Body of pancreas (tissue), 4 donors: ENCODE data around the gene C5orf24. TPM values are rescaled to one million over a fixed set of nuclear protein-coding genes. Genes with fewer than 3 reads are reported as not detected.

ENCODE experiments used
- ATAC-seq: fragments of 150-250 bp; one replicate; pipeline ENCODE4 v1.9.1; 2016
- DNase-seq, 4 donors: peaks; one replicate each; pipeline ENCODE4 v3.0.0-alpha.2; 2019
- H3K27ac ChIP-seq, 4 donors: fragments of 200-600 bp; sonication (generic); 1 replicate in 3 of 4; 2 replicates in 1 of 4; pipeline versions ENCODE4 v1.5.1 to v1.6.1; 2016 to 2019; ENCODE audit warnings: mild to moderate bottlenecking in 1 of 4, mixed read lengths in 1 of 4, moderate library complexity in 1 of 4
- H3K27me3 ChIP-seq, 2 donors: fragments of 200-600 bp; sonication (generic); one replicate each; pipeline ENCODE4 v1.6.0; 2016; ENCODE audit warnings: mild to moderate bottlenecking in 1 of 2
- H3K36me3 ChIP-seq, 2 donors: fragments of 200-600 bp; sonication (generic); replicated peaks in 1 of 2; 2 replicates each; pipeline ENCODE4 v1.5.1; 2016; ENCODE audit warnings: low read depth in 2 of 2; ENCODE audit not compliant: insufficient read depth in 1 of 2
- H3K4me1 ChIP-seq: fragments of 200-600 bp; sonication (generic); one replicate; pipeline ENCODE4 v1.6.0; 2016
- H3K4me3 ChIP-seq, 2 donors: fragments of 200-600 bp; sonication (generic); 1 replicate in 1 of 2; 2 replicates in 1 of 2; pipeline ENCODE4 v1.5.1; 2016 to 2019
- H3K9me3 ChIP-seq, 3 donors: fragments of 200-600 bp; sonication (generic); 1 replicate in 2 of 3; 2 replicates in 1 of 3; pipeline ENCODE4 v1.5.1; 2016
- POLR2A ChIP-seq, 3 donors: fragments of 450-650 bp; IDR thresholded peaks; one replicate each; pipeline ENCODE4 v1.6.1; 2016; ENCODE audit warnings: antibody characterized with exemption in 3 of 3, mild to moderate bottlenecking in 2 of 3
- WGBS, 2 donors: methylation state at CpG; one replicate each; pipeline ENCODE4 v1.1.5; 2017; 5-methylcytosine and 5-hydroxymethylcytosine counted together
- intact Hi-C: fragments of 100-400 bp; cut with DNase I; formaldehyde crosslinking; loops from one replicate; pipeline ENCODE4 v1.15.1; 2023
- total RNA-seq, 2 donors: library from RNA; depleted of rRNA; stranded (reverse); fragments of >200 nt; gene quantifications; one replicate each; pipeline ENCODE4 v1.1.0, GENCODE V29; 2016
- TF ChIP-seq, protein P1 (sequence below), 7 experiments: fragments of 450-650 bp in 4 of 7; fragments of 200-600 bp in 3 of 7; sonication (generic) in 3 of 7; IDR thresholded peaks; one replicate each; pipeline ENCODE4 v1.5.1; 2016 to 2019; ENCODE audit warnings: antibody characterized with exemption in 7 of 7

The C5orf24 gene
- total RNA-seq, 2 donors from 2014 or later: 15.3 to 20.1 TPM

DNA sequence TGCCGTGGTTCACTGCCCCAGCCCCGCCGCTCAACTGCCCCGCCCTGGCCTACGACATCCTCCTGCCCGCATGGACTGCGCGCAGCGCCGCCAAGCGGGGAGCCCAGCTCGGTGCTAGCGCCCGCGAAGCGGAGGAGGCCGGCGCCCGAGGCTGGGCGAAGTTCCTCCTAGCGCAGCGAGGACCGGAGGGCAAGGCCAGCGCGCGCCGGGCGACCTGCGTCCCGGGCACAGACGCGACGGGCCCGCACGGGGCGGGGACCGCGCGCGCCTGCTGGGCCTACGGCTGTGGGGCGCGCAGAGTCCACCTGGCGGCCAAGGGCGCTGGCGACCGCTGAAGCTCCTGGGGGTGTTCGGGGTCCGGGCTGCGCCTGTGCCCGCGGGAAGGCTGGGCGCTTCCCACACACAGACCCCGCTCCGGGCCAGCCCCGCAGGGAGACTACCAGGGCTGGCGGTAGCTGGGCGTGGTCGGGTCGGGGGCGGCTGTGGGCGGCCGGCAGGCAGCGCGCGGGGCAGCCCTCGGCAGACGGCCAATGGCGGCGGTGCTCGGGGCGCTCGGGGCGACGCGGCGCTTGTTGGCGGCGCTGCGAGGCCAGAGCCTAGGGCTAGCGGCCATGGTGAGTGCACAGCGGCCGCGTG, 59.0 kb downstream of the C5orf24 start, which contains the start of gene PCBD2:
Gene PCBD2 (plus strand): TSS at position 522 of the 636 bp plus-strand sequence. CDS start 9 bp downstream, at position 531.
- H3K27ac ChIP-seq: peak within 1 kb of the TSS; percentile 95 to 99 (median 97)
- no peaks in the 10 kb centered on the region for H3K36me3 ChIP-seq
- TF ChIP-seq POLR2A (IDR thresholded peaks at IDR 0.05): peak; percentile 56 to 70 (median 61)
- TF ChIP-seq, protein P1, sequence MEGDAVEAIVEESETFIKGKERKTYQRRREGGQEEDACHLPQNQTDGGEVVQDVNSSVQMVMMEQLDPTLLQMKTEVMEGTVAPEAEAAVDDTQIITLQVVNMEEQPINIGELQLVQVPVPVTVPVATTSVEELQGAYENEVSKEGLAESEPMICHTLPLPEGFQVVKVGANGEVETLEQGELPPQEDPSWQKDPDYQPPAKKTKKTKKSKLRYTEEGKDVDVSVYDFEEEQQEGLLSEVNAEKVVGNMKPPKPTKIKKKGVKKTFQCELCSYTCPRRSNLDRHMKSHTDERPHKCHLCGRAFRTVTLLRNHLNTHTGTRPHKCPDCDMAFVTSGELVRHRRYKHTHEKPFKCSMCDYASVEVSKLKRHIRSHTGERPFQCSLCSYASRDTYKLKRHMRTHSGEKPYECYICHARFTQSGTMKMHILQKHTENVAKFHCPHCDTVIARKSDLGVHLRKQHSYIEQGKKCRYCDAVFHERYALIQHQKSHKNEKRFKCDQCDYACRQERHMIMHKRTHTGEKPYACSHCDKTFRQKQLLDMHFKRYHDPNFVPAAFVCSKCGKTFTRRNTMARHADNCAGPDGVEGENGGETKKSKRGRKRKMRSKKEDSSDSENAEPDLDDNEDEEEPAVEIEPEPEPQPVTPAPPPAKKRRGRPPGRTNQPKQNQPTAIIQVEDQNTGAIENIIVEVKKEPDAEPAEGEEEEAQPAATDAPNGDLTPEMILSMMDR (IDR thresholded peaks at IDR 0.05): peak; percentile 85 to 98 (median 92)
- H3K27me3 ChIP-seq: no peaks in the 10 kb centered on the region
- 0% methylated on average over 70 of the region's 84 CpGs; no CpG with 5 or more reads in 1 of the 2 donors for WGBS, 2 donors
- H3K9me3 ChIP-seq: no peaks in the 10 kb centered on the region
- peak; percentile 92 to 93 (median 92) for DNase-seq
- peak; percentile 87 for ATAC-seq
- H3K4me1 ChIP-seq: peaks cover 6% of the 10 kb centered on the region
- intact Hi-C loops: loop anchor here (10.0 kb wide), 1 partner anchor 150 kb away; the partner anchor contains the start of gene DDX46
- peak within 1 kb of the TSS; percentile 50 to 83 for H3K4me3 ChIP-seq

GRCh38 chr5:134905246-134905996, 59.7 kb downstream of the C5orf24 start:
- ATAC-seq (peak; percentile 54), DNase-seq (peak in 3 of 4 donors; percentile 28 to 68 (median 64))
- intact Hi-C loops: loop anchor here (10.0 kb wide), 1 partner anchor 151 kb away; the partner anchor contains the start of gene DDX46
- 0% methylated on average over 35 to 53 of the region's 54 CpGs for WGBS, 2 donors
- Histone ChIP-seq H3K4me1 (peaks cover 6% of the 10 kb centered on the region), H3K27me3 (no peaks in the 10 kb centered on the region), H3K36me3 (no peaks in the 10 kb centered on the region), H3K4me3 (peak overlapping the region; percentile 50 to 83), H3K27ac (peak overlapping the region; percentile 95 to 99 (median 97)), H3K9me3 (no peaks in the 10 kb centered on the region)
- peak in 2 of 3 donors; percentile 40 to 50 for TF ChIP-seq POLR2A (IDR thresholded peaks at IDR 0.05)
- TF ChIP-seq, protein P1 (IDR thresholded peaks at IDR 0.05): peak; percentile 61 to 94 (median 74)

GRCh38 chr5:134906811-134907210, 61.0 kb downstream of the C5orf24 start:
- WGBS, 2 donors: 100% methylated on average over 1 of the region's 1 CpG
- TF ChIP-seq, protein P1 (IDR thresholded peaks at IDR 0.05): no peak
- TF ChIP-seq POLR2A (IDR thresholded peaks at IDR 0.05): no peak
- intact Hi-C loops: loop anchor here (10.0 kb wide), 1 partner anchor 152 kb away; the partner anchor contains the start of gene DDX46
- no peak for DNase-seq
- Histone ChIP-seq H3K4me3 (no peak overlapping the region), H3K4me1 (peaks cover 6% of the 10 kb centered on the region), H3K27me3 (no peaks in the 10 kb centered on the region), H3K9me3 (no peaks in the 10 kb centered on the region), H3K27ac (no peak overlapping the region), H3K36me3 (peaks cover 0 to 6% of the 10 kb centered on the region in 2 donors)
- ATAC-seq: no peak

Other genes with a start within 250 kb of the C5orf24 start
- 10 to 100 TPM; 28.3 to 35.9 TPM for gene SAR1B, start 213.1 kb upstream of the C5orf24 start, total RNA-seq
- 10 to 100 TPM; 10.2 to 12.2 TPM for gene SEC24A, start 197.2 kb upstream of the C5orf24 start, total RNA-seq
- gene CAMLG, start 107.4 kb upstream of the C5orf24 start, total RNA-seq: 10 to 100 TPM in 1 of 2 donors, 1 to 10 TPM in 1; 7.9 to 29.8 TPM
- gene DDX46, start 87.2 kb upstream of the C5orf24 start, total RNA-seq: 10 to 100 TPM; 31.9 to 36.3 TPM
- 10 to 100 TPM; 50.4 to 74.5 TPM for gene TXNDC15, start 28.4 kb downstream of the C5orf24 start, total RNA-seq
- 10 to 100 TPM in 1 of 2 donors, 1 to 10 TPM in 1; 9.9 to 15.8 TPM for gene PCBD2, start 59.2 kb downstream of the C5orf24 start, total RNA-seq
- gene CATSPER3, start 121.9 kb downstream of the C5orf24 start, total RNA-seq: under 1 TPM in 1 of 2 donors, not detected in 1; 0.52 TPM
- not detected for gene PITX1, start 188.3 kb downstream of the C5orf24 start, total RNA-seq